ENCODE data around the gene TRIO. TPM values are rescaled to one million over a fixed set of nuclear protein-coding genes. Genes with fewer than 3 reads are reported as not detected.

Gene TRIO
- total and polyA plus RNA-seq, 2 of the 8 experiments (the other 6 are each of a cell fraction or from before 2014, with no cell fraction given), result 35.1 to 69.1 TPM

GRCh38 chr5:14148890-14149671, 5.9 kb downstream of the TRIO start:
- H3K4me2 ChIP-seq (ENCODE audit: insufficient read depth in 1 of 2, low read depth in 2 of 2, low read length in 2 of 2), result peak overlapping the region; percentile 9 to 30; a peak in 3 of 4 replicates
- TF ChIP-seq POU5F1 (IDR thresholded peaks at IDR 0.05; ENCODE audit: low read depth, low read length), result no peak
- TF ChIP-seq RBBP5 (IDR thresholded peaks at IDR 0.05; ENCODE audit: borderline replicate concordance, low read depth, low read length), result no peak
- peak; percentile 37 for TF ChIP-seq ASH2L (IDR thresholded peaks at IDR 0.05; ENCODE audit: low read length)
- no peak for TF ChIP-seq KDM1A (IDR thresholded peaks at IDR 0.05; ENCODE audit: borderline replicate concordance, low read length)
- no peak for TF ChIP-seq POLR2AphosphoS5 (IDR thresholded peaks at IDR 0.05; ENCODE audit: low read depth, low read length)
- TF ChIP-seq GTF2F1 (IDR thresholded peaks at IDR 0.05; ENCODE audit: borderline replicate concordance, low read depth, low read length), result no peak
- TF ChIP-seq ZNF274 (IDR thresholded peaks at IDR 0.05; ENCODE audit: borderline replicate concordance, extremely low read depth, low read length), result no peak
- no peak for TF ChIP-seq NANOG (IDR thresholded peaks at IDR 0.05; ENCODE audit: insufficient read depth, low read depth, low read length, poor library complexity, severe bottlenecking)
- TF ChIP-seq TEAD4 (IDR thresholded peaks at IDR 0.05; ENCODE audit: low read depth, low read length), result 0 out of 2 replicates have a peak, but pooled peaks have one; percentile 48
- TF ChIP-seq BACH1 (IDR thresholded peaks at IDR 0.05; ENCODE audit: low read length), result no peak
- TF ChIP-seq E2F6 (IDR thresholded peaks at IDR 0.05), result no peak
- no peak for TF ChIP-seq RXRA (IDR thresholded peaks at IDR 0.05; ENCODE audit: insufficient read depth, low read depth, low read length)
- no peak overlapping the region for H3K27ac ChIP-seq (ENCODE audit: low read depth, low read length)
- no peak overlapping the region for H4K8ac ChIP-seq (ENCODE audit: extremely low read depth, insufficient read depth, low read length)
- no peak overlapping the region for H3K56ac ChIP-seq (replicated peaks; ENCODE audit: insufficient read length, low read depth, low read length)
- H3K14ac ChIP-seq (ENCODE audit: insufficient read length), result no peak overlapping the region
- H2BK20ac ChIP-seq (ENCODE audit: low read length), result no peak overlapping the region
- peaks cover 7% of the 10 kb centered on the region; the same call in 1 of the 2 replicates for H3K23me2 ChIP-seq (ENCODE audit: low read depth, low read length)
- H3K18ac ChIP-seq (ENCODE audit: extremely low read depth, low read length), result peak overlapping the region; percentile 57; the same call in 1 of the 2 replicates
- H2BK120ac ChIP-seq (replicated peaks; ENCODE audit: low read depth, low read length), result no peak overlapping the region
- peaks cover 44 to 94% of the 10 kb centered on the region in 2 experiments for H3K79me2 ChIP-seq (ENCODE audit: control insufficient read depth in 1 of 2, insufficient read depth in 2 of 2, low read length in 2 of 2)
- no peak overlapping the region for H2BK12ac ChIP-seq (ENCODE audit: low read depth, low read length)
- H3K4ac ChIP-seq (replicated peaks; ENCODE audit: insufficient read length, low read depth, low read length), result no peak overlapping the region
- H3K27me3 ChIP-seq (replicated peaks in 1 of 4; ENCODE audit: control insufficient read depth in 3 of 4, extremely low read depth in 1 of 4, insufficient read depth in 3 of 4, low read length in 3 of 4), result peaks cover 0 to 2% (median 0%) of the 10 kb centered on the region in 4 experiments; a peak in 1 of 7 replicates
- no peak overlapping the region for H3K9ac ChIP-seq (replicated peaks in 1 of 4; ENCODE audit: extremely low read depth in 1 of 4, low read depth in 3 of 4, low read length in 3 of 4)
- H3K23ac ChIP-seq (ENCODE audit: insufficient read length), result no peak overlapping the region
- 69% methylated on average over 15 of the region's 15 CpGs; no CpG with 5 or more reads in 1 of the 2 experiments for WGBS, 2 experiments (ENCODE audit: extremely low coverage in 1 of 2, insufficient coverage in 1 of 2, insufficient read length in 1 of 2, insufficient replicate concordance in 2 of 2, low coverage in 1 of 2, low lambda C conversion rate in 2 of 2, missing lambda C conversion rate in 1 of 2)
- H3K4me1 ChIP-seq (replicated peaks in 1 of 4; ENCODE audit: control insufficient read depth in 3 of 4, insufficient read depth in 4 of 4, low read length in 3 of 4), result peaks cover 17 to 38% (median 25%) of the 10 kb centered on the region in 4 experiments
- no peaks in the 10 kb centered on the region for H3K36me3 ChIP-seq (ENCODE audit: control insufficient read depth in 2 of 4, insufficient read depth in 4 of 4, low read length in 3 of 4)
- H3K79me1 ChIP-seq (ENCODE audit: low read depth, low read length), result peaks cover 24% of the 10 kb centered on the region
- ChIA-PET POLR2A (ENCODE audit: partially characterized antibody) (interaction anchor here (1.1 kb wide), 1 partner anchor 8 kb away, joined by 3 read pairs; no protein-coding TSS in a partner anchor), CTCF (ENCODE audit: partially characterized antibody) (interaction anchor here (0.6 to 2.5 kb wide), 6 partner anchors 11 to 785 kb away, joined by 3 to 9 read pairs (median 4); no protein-coding TSS in a partner anchor)
- no peak overlapping the region for H2AK5ac ChIP-seq (ENCODE audit: low read depth, low read length)
- no peak overlapping the region for H4K5ac ChIP-seq (ENCODE audit: insufficient read length, low read depth, low read length)
- no peaks in the 10 kb centered on the region for H3K9me3 ChIP-seq (ENCODE audit: insufficient read depth in 2 of 2, low read depth in 1 of 2, low read length in 1 of 2)
- H3K4me3 ChIP-seq (ENCODE audit: extremely low read depth in 1 of 4, insufficient read depth in 2 of 4, low read depth in 3 of 4, low read length in 4 of 4), result no peak overlapping the region
- no peak overlapping the region for H2BK5ac ChIP-seq (ENCODE audit: low read depth, low read length)
- H4K91ac ChIP-seq (replicated peaks; ENCODE audit: insufficient read length, low read length), result no peak overlapping the region
- DNase-seq (ENCODE audit: low read depth in 1 of 2, low spot score in 2 of 2) (no peak), FAIRE-seq (no peak)
- peaks cover 46% of the 10 kb centered on the region in 2 experiments for H4K20me1 ChIP-seq (replicated peaks in 1 of 2; ENCODE audit: control insufficient read depth in 1 of 2, insufficient read depth in 2 of 2, low read length in 2 of 2)
- no peak overlapping the region for H2BK15ac ChIP-seq (ENCODE audit: low read length)
- H2AFZ ChIP-seq (ENCODE audit: low read length), result no peak overlapping the region
